HG03469 (cell line): ENCODE measurements around the gene YWHAQ.
"Not testable (repeated sequence)": the region's sequence is repeated elsewhere in the genome, so short reads cannot be mapped to it uniquely, and the experiment has no call there.

Source experiments
- ATAC-seq: cut with Tn5 transposase; IDR thresholded peaks from one replicate; pipeline ENCODE4 v1.9.1; 2021; ENCODE audit warnings: mild to moderate bottlenecking, moderate library complexity, moderate number of reproducible peaks; ENCODE audit not compliant: unreplicated experiment

YWHAQ gene

DNA sequence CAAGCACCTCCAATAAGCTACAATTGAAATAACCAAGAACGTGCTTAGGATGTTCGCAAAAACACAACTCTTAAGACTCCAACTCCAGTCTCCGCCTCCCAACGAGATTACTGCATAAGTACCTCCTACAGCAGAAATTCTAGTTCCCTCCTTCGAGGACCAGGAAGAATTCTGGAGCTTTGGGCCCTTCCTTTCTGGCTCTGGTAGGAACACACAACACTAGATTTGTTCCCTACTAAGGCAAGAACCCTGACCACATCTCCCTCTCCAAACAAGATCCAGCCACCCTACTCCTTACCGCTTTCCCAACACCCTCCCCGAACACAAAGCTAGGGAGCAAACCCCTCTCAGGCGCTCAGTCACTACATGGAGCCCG is 75.9 kb downstream of the YWHAQ start:
- ATAC-seq = no peak

DNA sequence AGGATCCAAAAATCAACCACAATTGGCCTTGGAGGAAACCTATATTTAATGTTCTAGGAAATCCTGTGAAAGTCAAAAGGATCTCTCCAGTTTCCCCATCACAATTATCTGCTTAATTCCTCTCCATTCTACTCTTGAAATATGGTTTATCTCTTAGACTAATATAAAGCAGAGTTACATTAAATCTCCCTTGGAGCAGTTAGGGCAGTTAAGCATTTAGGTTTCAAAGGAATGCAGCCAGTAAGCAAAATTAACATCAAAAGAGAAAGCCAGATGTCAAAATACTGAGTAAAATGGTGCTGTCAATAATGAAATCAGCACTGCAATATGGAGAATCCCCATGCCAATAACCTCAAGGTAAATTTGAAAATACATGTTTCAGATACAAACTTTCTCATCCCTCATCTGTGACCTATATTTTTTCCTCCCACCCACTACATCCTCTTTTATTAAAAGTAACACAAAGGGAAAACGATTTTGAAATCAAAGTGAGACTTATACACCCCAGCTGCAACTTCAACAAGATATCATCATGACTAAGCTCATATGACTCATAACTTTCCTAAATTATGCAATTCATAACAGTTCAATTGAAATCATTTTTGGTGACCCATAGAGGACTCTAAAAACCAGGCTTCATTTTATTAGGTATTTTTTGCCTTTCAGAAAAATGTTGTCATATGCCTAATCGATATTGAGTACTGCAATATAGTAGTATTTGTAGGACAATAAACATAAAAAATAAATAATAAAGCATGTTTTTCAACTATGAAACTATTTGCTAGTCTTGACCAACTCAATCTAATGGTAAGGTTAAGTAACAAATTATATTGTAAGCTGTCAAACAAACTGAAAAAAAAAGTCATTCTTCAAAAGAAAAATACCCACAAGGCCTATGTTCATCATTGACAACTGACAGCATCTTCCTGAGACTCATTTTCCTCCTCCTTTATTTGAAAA is 78.3 kb downstream of the YWHAQ start:
- no peak for ATAC-seq

DNA sequence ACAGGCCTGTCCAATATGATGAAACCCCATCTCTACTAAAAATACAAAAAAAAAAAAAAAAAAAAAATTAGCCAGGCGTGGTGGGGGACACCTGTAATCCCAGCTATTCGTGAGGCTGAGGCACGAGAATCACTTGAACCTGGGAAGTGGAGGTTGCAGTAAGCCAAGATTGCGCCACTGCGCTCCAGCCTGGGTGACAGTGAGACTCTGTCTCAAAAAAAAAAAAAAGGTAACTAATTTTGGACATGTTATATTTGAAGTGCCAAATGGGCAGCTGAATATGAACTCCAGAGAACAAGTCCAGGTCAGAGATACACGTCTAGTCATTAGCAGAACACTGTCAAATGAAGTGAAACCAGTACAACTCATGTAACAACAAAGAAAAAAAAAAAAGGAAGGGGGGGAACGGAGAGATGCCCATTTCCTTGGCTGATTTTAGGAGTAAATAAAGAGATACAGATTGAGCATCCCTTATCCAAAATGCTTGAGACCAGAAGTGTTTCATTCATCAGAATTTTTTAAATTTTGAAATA is 79.9 kb downstream of the YWHAQ start:
- ATAC-seq = not testable (repeated sequence)

DNA sequence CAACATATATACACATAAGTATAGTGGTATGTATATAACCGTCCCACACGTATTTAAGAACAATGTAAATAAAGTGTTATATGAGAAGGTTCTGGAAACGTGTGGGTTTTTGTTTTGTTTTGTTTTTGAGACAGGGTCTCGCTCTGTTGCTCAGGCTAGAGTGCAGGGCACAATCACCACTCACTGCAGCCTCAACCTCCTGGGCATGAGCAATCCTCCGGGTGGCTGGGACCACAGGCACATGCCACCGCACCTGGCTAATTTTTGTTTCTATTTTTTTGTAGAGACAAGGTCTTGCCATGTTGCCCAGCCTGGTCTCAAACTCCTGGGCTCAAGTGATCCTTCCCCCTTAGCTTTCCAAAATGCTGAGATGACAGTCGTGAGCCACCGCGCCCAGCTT is 81.4 kb downstream of the YWHAQ start:
- ATAC-seq = no peak

DNA sequence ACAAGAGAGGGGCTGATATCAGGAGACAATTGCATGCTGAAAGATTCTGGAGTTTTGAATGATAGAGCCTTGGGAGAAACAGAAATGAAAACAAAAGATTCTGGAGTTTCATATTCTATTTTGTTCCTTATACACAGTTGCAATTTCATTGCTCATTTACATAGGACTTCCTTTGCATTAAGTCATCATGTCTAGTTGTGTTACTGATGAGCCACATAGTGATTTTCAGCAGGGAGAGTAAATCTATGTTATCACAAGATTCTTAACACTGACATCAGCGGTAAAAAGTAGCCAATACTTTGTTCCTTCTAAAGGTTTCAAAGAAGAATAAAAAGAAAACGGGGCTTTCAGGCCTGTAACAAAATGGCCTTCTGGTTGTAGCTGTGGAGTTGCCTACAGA is 82.3 kb downstream of the YWHAQ start:
- peak; percentile 42 for ATAC-seq

DNA sequence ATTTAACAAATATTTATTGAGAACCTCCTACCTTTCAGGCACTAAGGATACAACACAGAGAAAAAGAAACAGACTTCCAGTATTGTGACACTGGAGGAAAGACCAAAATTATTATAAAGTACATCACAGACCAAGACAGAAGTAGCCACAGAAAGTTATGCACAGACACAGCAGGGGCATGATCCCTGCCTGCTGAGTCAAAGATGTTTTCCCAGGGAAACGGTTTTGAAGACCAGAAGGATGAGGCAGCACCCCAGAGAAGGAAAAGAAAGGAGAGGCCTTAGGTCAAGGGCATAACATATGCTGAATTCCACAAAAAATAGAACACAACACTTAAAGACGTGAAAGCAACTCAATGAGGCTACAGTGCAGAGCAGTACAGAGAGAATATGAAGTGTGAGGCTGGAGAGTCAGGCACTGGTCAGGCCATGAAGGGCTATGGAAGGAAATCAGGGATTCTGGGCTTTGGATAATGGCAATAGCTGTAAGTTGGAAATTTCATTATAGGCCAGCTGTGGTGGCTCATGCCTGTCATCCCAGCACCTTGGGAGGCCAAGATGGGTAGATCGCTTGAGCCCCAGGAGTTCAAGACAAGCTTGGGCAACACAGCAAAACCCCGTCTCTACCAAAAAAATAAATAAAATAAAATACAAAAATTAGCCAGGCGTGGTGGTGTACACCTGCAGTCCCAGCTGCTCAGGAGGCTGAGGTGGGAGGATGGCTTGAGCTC is 83.4 kb downstream of the YWHAQ start:
- no peak for ATAC-seq

- no peak for ATAC-seq
Observed at GRCh38 chr2:9545502-9545901, 85.3 kb downstream of the YWHAQ start.

- no peak for ATAC-seq
Observed at GRCh38 chr2:9543557-9543956, 87.2 kb downstream of the YWHAQ start.

DNA sequence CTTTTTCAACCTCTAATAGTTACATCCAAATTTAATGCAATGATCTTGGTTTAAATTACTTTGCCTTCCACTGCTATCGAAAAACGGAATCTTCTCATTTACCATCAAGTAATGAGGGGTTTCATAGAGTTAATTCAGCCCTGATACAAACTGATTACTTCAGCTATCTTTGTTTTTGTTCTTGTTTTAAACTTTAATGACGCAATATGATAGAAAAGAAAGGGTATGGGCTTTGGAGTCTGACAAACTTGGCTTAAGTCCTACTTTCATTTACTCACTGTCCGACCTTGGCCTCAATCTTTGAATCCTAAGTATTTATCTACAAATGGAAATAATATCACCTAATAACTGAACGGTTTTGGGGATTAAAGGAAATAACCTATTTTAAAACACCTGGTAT is 91.3 kb downstream of the YWHAQ start:
- ATAC-seq = no peak

- no peak for ATAC-seq
Observed at GRCh38 chr2:9538000-9538507, 92.7 kb downstream of the YWHAQ start.

- no peak for ATAC-seq
Observed at GRCh38 chr2:9536504-9536903, 94.3 kb downstream of the YWHAQ start.

DNA sequence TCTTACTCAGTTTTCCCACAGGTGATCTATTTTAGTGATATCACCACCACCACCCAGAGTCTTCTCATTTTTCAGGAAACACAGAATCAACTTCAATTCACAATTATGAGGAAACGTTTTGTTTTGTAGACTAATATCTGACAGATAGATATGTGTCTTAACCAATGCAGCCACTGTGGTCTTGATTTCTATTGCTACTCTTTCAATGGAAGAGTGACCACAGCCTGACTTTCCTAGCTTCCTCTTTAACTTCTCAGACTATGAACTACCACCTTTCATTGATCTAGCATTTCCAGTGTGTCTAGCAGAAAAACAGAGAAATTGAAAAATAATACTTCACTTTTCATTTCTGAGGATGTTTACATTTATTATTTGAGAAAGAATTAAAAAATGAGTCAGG is 95.6 kb downstream of the YWHAQ start:
- no peak for ATAC-seq
